ENCODE data around the gene ZDHHC21.

The ZDHHC21 gene

DNA sequence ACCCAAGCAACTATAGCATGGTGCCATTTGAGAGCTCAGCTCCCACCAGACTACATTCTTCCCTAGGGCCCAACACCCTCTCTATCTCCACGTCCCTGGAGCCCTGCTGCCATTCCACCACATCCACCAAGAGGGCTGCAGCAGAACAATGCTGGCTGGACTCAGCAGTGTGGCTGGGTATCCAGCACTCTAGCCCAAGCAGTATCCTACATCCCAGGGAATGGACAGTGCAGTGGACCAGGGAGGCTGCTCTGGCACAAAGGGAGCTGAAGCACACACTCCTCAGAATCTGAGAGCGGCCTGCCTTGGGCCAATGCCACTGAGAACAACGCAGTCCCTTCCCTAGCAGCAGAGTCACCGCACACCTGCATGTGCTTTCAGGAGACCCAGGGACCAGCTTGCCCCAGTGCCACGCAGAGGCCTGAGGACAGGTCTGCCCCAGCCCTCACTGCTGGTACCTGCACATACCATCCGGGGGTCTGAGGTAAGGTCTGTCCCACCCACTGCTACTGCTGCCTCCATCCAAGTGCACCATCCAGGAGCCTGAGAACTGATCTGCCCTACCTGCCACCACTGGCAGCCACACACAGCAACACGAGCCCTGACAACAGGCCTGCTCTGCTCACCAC is 95.9 kb downstream of the ZDHHC21 start:
- no peak for DNase-seq

DNA sequence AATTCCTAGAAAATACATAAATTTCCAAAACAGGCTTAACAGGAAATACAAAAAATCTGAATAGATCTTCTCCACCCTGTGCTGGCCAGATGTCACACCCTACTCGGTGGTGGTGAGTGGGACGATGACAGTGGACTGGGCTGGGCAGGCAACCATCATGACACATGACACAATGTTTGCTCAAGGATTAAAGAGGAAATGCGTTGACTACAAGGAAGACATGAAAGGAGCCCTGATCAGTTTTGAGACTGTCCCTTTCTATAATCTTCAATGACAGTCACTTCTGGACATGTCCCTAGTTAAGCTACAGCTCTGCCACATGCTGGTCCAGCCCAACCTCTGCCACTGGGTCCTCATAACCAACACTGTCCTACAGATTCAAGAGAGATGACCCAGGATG is 99.8 kb downstream of the ZDHHC21 start:
- DNase-seq: no peak

DNA sequence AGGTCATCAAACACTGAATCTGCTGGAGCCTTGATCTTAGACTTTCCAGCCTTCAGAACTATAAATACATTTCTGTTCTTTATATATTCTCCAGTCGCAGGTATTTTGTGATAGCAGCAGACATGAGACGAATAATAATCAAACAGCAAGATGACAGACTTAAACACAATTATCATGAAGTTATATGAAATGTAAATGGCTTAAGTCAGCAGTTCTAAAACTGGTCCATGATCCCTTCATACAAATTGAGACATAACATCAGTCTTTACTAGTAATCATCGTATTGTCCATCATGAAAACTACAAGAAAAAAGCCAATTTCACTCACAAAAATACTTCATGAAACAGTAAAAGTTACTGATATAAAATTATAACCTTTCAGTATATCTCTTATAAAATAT is 101.8 kb downstream of the ZDHHC21 start:
- no peak for DNase-seq

DNA sequence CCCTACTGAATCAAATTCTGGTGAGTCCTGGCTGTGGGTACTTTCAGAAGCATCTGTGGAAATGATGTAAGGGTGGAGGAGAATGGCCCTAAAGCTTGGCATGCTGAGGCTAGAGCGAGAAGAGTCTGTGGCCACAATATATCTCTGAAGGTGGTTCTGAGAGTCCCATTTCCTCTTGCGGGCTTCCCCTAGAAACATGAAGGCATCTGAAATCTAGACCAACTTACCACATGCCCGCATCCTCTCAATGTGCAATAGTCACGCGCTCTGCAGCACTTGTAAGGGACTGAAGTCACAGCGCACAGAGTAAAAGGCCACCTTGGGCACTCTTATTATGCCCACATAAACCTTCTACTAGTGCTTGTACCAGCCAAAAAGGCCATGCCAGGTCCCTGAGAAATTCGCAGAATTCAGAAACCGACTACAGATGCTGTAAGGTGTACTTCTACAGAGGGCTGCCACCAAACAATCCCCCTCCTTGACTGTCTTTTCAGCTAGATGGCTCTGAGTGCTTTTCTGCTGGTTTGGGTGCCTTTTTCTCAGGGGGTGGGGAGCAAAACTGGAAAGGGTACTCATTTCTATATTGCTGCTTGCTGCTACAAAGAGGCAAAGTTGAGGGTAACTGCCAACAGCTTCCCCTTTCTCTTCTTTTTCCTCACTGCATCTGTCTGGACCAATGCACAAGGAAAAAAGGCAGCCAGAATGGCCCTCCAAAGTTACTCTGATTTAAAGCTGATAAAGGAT is 107.3 kb downstream of the ZDHHC21 start:
- DNase-seq: no peak

DNA sequence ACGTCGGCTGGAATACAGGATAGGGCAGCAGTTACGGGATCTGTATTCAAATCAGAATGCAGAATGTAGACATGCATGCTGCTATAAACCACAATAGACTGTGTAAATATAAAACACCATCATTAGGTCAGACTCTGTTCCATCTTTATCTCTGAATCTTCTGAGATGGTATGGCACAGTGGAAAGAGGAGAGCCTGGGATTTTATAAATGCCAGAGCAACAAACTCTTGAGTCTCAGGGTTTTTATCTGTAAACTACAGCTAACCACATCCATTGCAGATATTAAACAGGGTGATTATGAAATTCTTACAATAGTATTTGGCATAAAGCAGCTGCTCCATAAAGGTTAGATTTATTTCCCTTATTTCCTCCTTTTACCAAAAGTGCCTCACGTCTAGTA is 108.7 kb downstream of the ZDHHC21 start:
- no peak for DNase-seq

DNA sequence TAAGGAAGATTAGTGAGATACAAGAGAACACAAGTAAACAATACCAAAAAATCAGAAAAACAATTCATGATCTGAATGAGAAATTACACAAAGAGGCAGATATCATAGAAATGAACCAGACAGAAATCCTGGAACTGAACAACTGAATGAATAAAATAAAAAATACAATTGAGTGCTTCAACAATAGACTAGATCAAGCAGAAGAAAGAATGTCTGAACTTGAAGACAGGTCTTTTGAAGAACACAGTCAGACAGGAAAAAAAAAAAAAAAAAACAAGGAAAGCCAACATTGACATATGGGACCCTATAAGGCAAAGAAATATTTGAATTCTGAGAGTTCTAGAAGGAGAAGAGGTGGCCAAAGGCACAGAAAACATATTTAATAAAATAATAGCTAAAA is 115.2 kb downstream of the ZDHHC21 start:
- no peak for DNase-seq

DNA sequence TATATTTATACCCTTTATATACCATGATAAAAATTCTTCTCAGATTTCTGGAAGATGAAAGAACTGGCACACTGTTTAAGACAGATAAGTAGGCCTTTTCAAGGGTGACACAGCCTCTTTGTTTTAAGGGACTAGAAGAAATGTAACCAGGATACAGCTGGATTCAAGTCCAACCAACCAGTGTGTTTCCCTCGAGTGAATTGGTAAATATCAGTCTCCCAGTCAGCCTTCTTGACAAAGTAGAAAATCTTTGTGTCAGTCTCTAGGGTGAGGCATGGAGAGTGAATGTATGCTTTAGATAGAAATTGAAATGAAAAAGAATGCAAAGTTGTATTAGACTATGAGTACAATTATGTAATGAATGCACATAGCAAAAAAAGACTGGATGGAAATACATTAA is 119.1 kb downstream of the ZDHHC21 start:
- DNase-seq: no peak

DNA sequence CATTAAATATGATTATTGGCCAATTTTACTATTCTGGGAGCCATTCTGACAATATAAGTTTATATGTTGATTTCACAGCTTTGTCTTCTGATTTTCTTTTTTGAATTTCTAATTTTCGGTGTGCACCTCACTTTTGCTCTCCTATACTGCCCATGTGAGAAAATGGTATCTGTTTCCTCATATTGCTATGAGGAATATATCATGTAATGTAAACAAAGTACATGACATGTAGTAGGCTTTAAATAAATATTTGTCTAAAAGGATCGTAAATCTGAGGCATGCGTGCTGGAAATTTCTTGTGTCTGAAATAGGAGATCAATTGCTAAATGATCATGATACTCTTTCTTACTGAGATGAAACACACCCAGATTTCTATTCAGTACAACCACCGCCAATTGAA is 119.9 kb downstream of the ZDHHC21 start:
- DNase-seq: no peak

DNA sequence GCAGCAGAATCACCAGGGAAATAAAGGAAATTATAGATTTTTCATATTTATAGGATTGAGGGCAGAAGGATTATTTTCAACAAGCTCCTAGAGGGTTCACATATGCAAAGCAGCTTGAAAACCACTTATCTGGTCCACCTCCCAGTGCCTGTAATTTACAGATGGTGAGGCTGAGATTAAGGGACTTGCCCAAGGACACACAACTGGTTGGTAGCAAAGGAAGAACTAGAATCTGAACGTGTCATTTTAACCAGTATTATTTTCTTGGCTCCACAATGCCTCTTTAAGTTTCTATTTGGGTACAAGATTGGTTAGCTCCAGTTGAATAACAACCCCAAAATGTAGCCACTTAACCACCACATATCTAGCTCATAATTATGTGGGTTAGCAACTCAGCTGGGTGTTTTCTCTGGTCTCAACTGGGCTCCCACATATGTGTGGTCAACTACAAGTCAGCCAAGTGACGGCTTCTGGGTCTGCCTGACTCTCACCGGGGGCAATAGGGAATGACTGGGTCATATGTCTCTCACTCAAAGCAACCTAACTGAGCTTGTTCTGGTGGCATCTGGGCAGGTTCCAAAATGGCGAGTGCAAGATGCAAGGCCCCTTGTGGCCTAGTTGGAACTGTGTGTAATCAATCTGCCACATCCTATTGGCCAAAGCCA is 127.7 kb downstream of the ZDHHC21 start:
- no peak for DNase-seq

DNA sequence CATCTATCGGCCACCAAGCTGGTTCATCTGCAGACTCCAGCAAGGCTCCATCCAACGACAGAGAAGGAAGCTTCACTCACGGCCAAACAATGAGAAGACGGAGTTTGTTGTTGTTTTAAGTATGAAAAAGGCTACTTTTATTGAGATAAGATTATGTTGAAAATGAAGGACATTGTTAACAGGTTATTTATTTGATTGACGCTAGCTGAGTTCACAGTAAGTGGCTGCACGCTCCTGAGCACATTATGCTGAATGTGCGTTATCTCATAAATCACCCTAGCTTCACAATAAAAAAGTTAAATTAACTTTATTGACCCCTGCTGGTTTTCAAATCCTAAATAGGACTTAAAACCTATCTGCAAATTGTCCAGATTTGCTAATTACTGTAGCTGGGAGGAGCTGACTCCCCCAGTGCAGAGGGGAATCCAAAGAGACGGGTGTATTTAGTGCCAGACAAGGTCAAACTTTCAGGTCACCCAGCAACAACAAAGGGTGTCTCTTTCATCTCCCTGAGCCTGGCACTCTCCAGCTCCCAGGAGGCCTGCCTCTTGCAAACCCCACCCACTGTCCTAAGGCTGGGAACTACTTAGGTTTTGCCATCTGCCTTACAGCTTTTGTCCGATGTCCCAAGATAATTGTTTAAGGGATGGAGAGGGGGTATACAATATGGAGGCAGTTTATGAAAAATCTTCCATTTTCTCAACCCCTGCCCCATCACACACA is 129.2 kb downstream of the ZDHHC21 start:
- DNase-seq: no peak

DNA sequence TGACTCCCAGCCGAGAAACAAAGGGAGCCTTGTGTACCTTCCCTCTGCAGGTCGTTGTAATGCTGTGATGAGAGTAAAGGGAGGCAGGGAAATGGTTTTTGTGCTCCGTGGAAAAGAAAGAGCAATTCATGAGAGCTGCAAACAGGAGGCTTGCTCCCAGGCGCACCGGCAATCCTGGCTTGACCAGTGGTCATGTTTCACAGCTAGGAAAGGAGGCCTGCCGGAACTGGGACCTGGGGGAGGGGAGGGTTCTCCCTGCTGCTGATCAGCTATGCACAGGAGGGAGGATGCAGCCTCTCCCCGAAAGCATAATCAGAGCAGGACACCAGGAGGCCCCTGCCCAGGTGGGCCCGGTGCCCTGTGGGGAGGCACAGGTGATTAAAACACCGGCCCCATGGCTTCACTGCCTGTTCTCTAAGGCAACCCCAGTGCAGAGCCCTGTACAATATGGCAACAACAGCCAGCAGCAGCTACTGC is 131.3 kb downstream of the ZDHHC21 start:
- DNase-seq: no peak

All from suppressor macrophage treated with lipopolysaccharide for 1 hour (primary cell).